BLaER1 treated with 17β-estradiol and CSF1 and Interleukin-3, amounts not matched to agents 10 nM and 100 nM (cell line): ENCODE results near the gene TAPBPL.
"Not testable (repeated sequence)": the region's sequence is repeated elsewhere in the genome, so short reads cannot be mapped to it uniquely, and the experiment has no call there.

ENCODE experiments used
- H3K27ac ChIP-seq, 11 experiments: shearing (Covaris generic); formaldehyde crosslinking; 2 replicates each; pipeline ENCODE4 v1.8.1; 2022
- H3K27me3 ChIP-seq, 11 experiments: shearing (Covaris generic); formaldehyde crosslinking; 2 replicates each; pipeline ENCODE4 v1.8.1; 2022
- H3K36me3 ChIP-seq, 11 experiments: shearing (Covaris generic); formaldehyde crosslinking; 2 replicates each; pipeline ENCODE4 v1.8.1; 2022
- H3K4me1 ChIP-seq, 10 experiments: shearing (Covaris generic); formaldehyde crosslinking; 2 replicates each; pipeline ENCODE4 v1.8.1; 2022
- H3K4me2 ChIP-seq, 11 experiments: shearing (Covaris generic); formaldehyde crosslinking; 2 replicates each; pipeline ENCODE4 v1.8.1; 2022
- H3K4me3 ChIP-seq, 10 experiments: shearing (Covaris generic); formaldehyde crosslinking; 2 replicates each; pipeline ENCODE4 v1.8.1; 2022
- H3K9ac ChIP-seq, 11 experiments: shearing (Covaris generic); formaldehyde crosslinking; 2 replicates each; pipeline ENCODE4 v1.8.1; 2022
- H3K9me3 ChIP-seq, 11 experiments: shearing (Covaris generic); formaldehyde crosslinking; replicated peaks in 1 of 11; 2 replicates each; pipeline ENCODE4 v1.8.1; 2022
- H4K20me1 ChIP-seq, 11 experiments: shearing (Covaris generic); formaldehyde crosslinking; 2 replicates each; pipeline ENCODE4 v1.8.1; 2022
- Cebpa-rat ChIP-seq, 11 experiments: shearing (Covaris generic); IDR thresholded peaks; 2 replicates each; pipeline ENCODE4 v1.8.1; 2022

Gene TAPBPL

GRCh38 chr12:6478416-6478815 is 26.6 kb downstream of the TAPBPL start:
- Histone ChIP-seq H3K4me2 (no peak overlapping the region), H3K27me3 (no peaks in the 10 kb centered on the region), H3K4me1 (peaks cover 0 to 7% (median 0%) of the 10 kb centered on the region in 10 experiments; a peak in 3 of 20 replicates), H3K36me3 (no peaks in the 10 kb centered on the region), H4K20me1 (no peaks in the 10 kb centered on the region), H3K27ac (no peak overlapping the region), H3K4me3 (no peak overlapping the region), H3K9ac (no peak overlapping the region), H3K9me3 (peaks cover 0 to 39% (median 27%) of the 10 kb centered on the region in 11 experiments; a peak in 18 of 22 replicates)
- TF ChIP-seq Cebpa-rat (IDR thresholded peaks at IDR 0.05) = no peak

- Histone ChIP-seq H3K4me1 (peaks cover 8 to 13% (median 11%) of the 10 kb centered on the region in 10 experiments; a peak in 19 of 20 replicates), H3K4me2 (no peak overlapping the region), H4K20me1 (no peaks in the 10 kb centered on the region), H3K9me3 (no peaks in the 10 kb centered on the region), H3K27ac (no peak overlapping the region), H3K9ac (no peak overlapping the region), H3K27me3 (no peaks in the 10 kb centered on the region), H3K4me3 (no peak overlapping the region), H3K36me3 (peaks cover 0 to 22% (median 17%) of the 10 kb centered on the region in 11 experiments; a peak in 18 of 22 replicates)
- no peak for TF ChIP-seq Cebpa-rat (IDR thresholded peaks at IDR 0.05)
Measured at GRCh38 chr12:6488240-6488639, 36.4 kb downstream of the TAPBPL start.

- peaks cover 0 to 22% (median 17%) of the 10 kb centered on the region in 11 experiments; a peak in 18 of 22 replicates for H3K36me3 ChIP-seq
- H3K9me3 ChIP-seq = no peaks in the 10 kb centered on the region
- no peak for TF ChIP-seq Cebpa-rat (IDR thresholded peaks at IDR 0.05)
Measured at GRCh38 chr12:6489449-6489848, 37.6 kb downstream of the TAPBPL start.

GRCh38 chr12:6490673-6491072 is 38.8 kb downstream of the TAPBPL start:
- peaks cover 0 to 29% (median 20%) of the 10 kb centered on the region in 11 experiments; a peak in 19 of 22 replicates for H3K36me3 ChIP-seq

More at GRCh38 chr12:6489449-6489848, 37.6 kb downstream of the TAPBPL start:
- no peak overlapping the region for H3K4me2 ChIP-seq
- H3K4me1 ChIP-seq = peaks cover 8 to 14% (median 12%) of the 10 kb centered on the region in 10 experiments; a peak in 19 of 20 replicates
- no peaks in the 10 kb centered on the region for H3K27me3 ChIP-seq
- no peak overlapping the region for H3K27ac ChIP-seq
- no peak overlapping the region for H3K9ac ChIP-seq
- H4K20me1 ChIP-seq = no peaks in the 10 kb centered on the region
- H3K4me3 ChIP-seq = no peak overlapping the region

GRCh38 chr12:6492838-6493496 is 41.1 kb downstream of the TAPBPL start, which contains the start of gene MRPL51:
Gene MRPL51, minus strand, starts transcription at chr12:6493262. Its CDS starts 126 bp downstream, at chr12:6493136.
- peaks cover 37 to 45% (median 42%) of the 10 kb centered on the region in 10 experiments for H3K4me1 ChIP-seq
- peaks cover 14 to 52% (median 41%) of the 10 kb centered on the region in 11 experiments; a peak in 21 of 22 replicates for H3K36me3 ChIP-seq
- H3K27me3 ChIP-seq = no peaks in the 10 kb centered on the region
- TF ChIP-seq Cebpa-rat (IDR thresholded peaks at IDR 0.05) = no peak
- H3K27ac ChIP-seq = peak within 1 kb of the TSS; percentile 77 to 99 (median 95)
- peak within 1 kb of the TSS; percentile 85 to 98 (median 91) for H3K9ac ChIP-seq
- no peaks in the 10 kb centered on the region for H3K9me3 ChIP-seq
- H3K4me3 ChIP-seq = peak within 1 kb of the TSS; percentile 66 to 88 (median 74)
- H4K20me1 ChIP-seq = peaks cover 0 to 15% (median 0%) of the 10 kb centered on the region in 11 experiments; a peak in 1 of 22 replicates
- peak within 1 kb of the TSS; percentile 86 to 98 (median 94) for H3K4me2 ChIP-seq

More at GRCh38 chr12:6490673-6491072, 38.8 kb downstream of the TAPBPL start:
- not testable (repeated sequence) for H3K27me3 ChIP-seq, H3K27ac ChIP-seq, H3K9me3 ChIP-seq, H3K9ac ChIP-seq, H3K4me3 ChIP-seq, H3K4me2 ChIP-seq, H4K20me1 ChIP-seq
- peaks cover 19 to 27% (median 24%) of the 10 kb centered on the region in 10 experiments for H3K4me1 ChIP-seq

GRCh38 chr12:6493497-6494257 is 41.8 kb downstream of the TAPBPL start, which contains the start of gene NCAPD2:
Gene NCAPD2, plus strand, starts transcription at chr12:6494102. Its CDS starts 997 bp downstream, at chr12:6495099.
- peak within 1 kb of the TSS; percentile 66 to 88 (median 74) for H3K4me3 ChIP-seq

GRCh38 chr12:6494258-6494743 is 42.5 kb downstream of the TAPBPL start:
- H3K9ac ChIP-seq = peak overlapping the region; percentile 51 to 98 (median 91); a peak in 21 of 22 replicates
- peak overlapping the region; percentile 86 to 98 (median 94) for H3K4me2 ChIP-seq
- H3K27ac ChIP-seq = peak overlapping the region in 9 of 11 experiments; percentile 91 to 99 (median 95); a peak in 18 of 22 replicates
- no peaks in the 10 kb centered on the region for H3K27me3 ChIP-seq
- peak overlapping the region; percentile 66 to 88 (median 74) for H3K4me3 ChIP-seq
- peaks cover 37 to 45% (median 42%) of the 10 kb centered on the region in 10 experiments for H3K4me1 ChIP-seq
- no peaks in the 10 kb centered on the region for H3K9me3 ChIP-seq
- TF ChIP-seq Cebpa-rat (IDR thresholded peaks at IDR 0.05) = no peak; a peak in 1 of 22 replicates
- peaks cover 28 to 66% (median 54%) of the 10 kb centered on the region in 11 experiments for H3K36me3 ChIP-seq
- peaks cover 0 to 15% (median 0%) of the 10 kb centered on the region in 11 experiments; a peak in 2 of 22 replicates for H4K20me1 ChIP-seq

More at GRCh38 chr12:6493497-6494257, 41.8 kb downstream of the TAPBPL start, which contains the start of gene NCAPD2:
- 0 out of 22 replicates have a peak, but pooled peaks of 1 of the 11 experiments have one; percentile 43 for TF ChIP-seq Cebpa-rat (IDR thresholded peaks at IDR 0.05)
- Histone ChIP-seq H3K36me3 (peaks cover 21 to 59% (median 48%) of the 10 kb centered on the region in 11 experiments), H3K27me3 (no peaks in the 10 kb centered on the region), H3K9me3 (no peaks in the 10 kb centered on the region), H3K27ac (peak within 1 kb of the TSS; percentile 77 to 99 (median 95)), H3K9ac (peak within 1 kb of the TSS; percentile 85 to 98 (median 91)), H4K20me1 (peaks cover 0 to 15% (median 0%) of the 10 kb centered on the region in 11 experiments; a peak in 2 of 22 replicates), H3K4me2 (peak within 1 kb of the TSS; percentile 86 to 98 (median 94)), H3K4me1 (peaks cover 37 to 45% (median 42%) of the 10 kb centered on the region in 10 experiments)

- H3K36me3 ChIP-seq = peaks cover 34 to 72% (median 61%) of the 10 kb centered on the region in 11 experiments
- H3K9ac ChIP-seq = peak overlapping the region in 10 of 11 experiments; percentile 52 to 98 (median 91); a peak in 19 of 22 replicates
- peaks cover 37 to 45% (median 42%) of the 10 kb centered on the region in 10 experiments for H3K4me1 ChIP-seq
- peak overlapping the region in 9 of 11 experiments; percentile 91 to 99 (median 95); a peak in 17 of 22 replicates for H3K27ac ChIP-seq
- peak overlapping the region; percentile 66 to 88 (median 74) for H3K4me3 ChIP-seq
- no peaks in the 10 kb centered on the region for H3K9me3 ChIP-seq
- peak in 1 of 11 experiments; percentile 33; a peak in 1 of 22 replicates for TF ChIP-seq Cebpa-rat (IDR thresholded peaks at IDR 0.05)
- peaks cover 0 to 21% (median 0%) of the 10 kb centered on the region in 11 experiments; a peak in 2 of 22 replicates for H4K20me1 ChIP-seq
- H3K4me2 ChIP-seq = peak overlapping the region; percentile 86 to 98 (median 94)
- H3K27me3 ChIP-seq = no peaks in the 10 kb centered on the region
Measured at GRCh38 chr12:6494968-6495367, 43.1 kb downstream of the TAPBPL start.

GRCh38 chr12:6497291-6497690 is 45.4 kb downstream of the TAPBPL start:
- Histone ChIP-seq H3K4me2 (peak overlapping the region in 8 of 11 experiments; percentile 87 to 98 (median 94); a peak in 12 of 22 replicates), H4K20me1 (peaks cover 0 to 27% (median 0%) of the 10 kb centered on the region in 11 experiments; a peak in 5 of 22 replicates), H3K36me3 (peaks cover 42 to 75% (median 68%) of the 10 kb centered on the region in 11 experiments), H3K4me1 (peaks cover 32 to 39% (median 36%) of the 10 kb centered on the region in 10 experiments)
- H3K27ac ChIP-seq, H3K27me3 ChIP-seq, H3K9me3 ChIP-seq, H3K4me3 ChIP-seq, H3K9ac ChIP-seq: not testable (repeated sequence)
